Anterior cingulate cortex (tissue), 58 donors: ENCODE data around the gene OSBP2.

ENCODE experiments used
- DNase-seq, 58 donors: peaks; one replicate each; lab custom pipeline; 2025; lab: John Stamatoyannopoulos, UW

The OSBP2 gene

GRCh38 chr22:30947816-30948454 lies 253.3 kb downstream of the OSBP2 start:
- DNase-seq: peak in 2 of 58 donors; percentile 16 to 32

- DNase-seq: no peak
Measured at GRCh38 chr22:30948930-30949342, 254.3 kb downstream of the OSBP2 start.

GRCh38 chr22:30949934-30950660 lies 255.4 kb downstream of the OSBP2 start:
- no peak for DNase-seq

- DNase-seq: no peak
Measured at GRCh38 chr22:30953206-30953605, 258.5 kb downstream of the OSBP2 start.

- DNase-seq: no peak
Measured at GRCh38 chr22:30955153-30955552, 260.5 kb downstream of the OSBP2 start.
